GM12892 (cell line): Measurements from ENCODE around the gene CRTC3.
"Not testable (repeated sequence)": the region's sequence is repeated elsewhere in the genome, so short reads cannot be mapped to it uniquely, and the experiment has no call there.

ENCODE experiments used
- POLR2A ChIP-seq: IDR thresholded peaks from 2 replicates; pipeline ENCODE4 v1.6.1; 2011; ENCODE audit warnings: low read depth, low read length, control low read depth
- POLR2AphosphoS5 ChIP-seq: IDR thresholded peaks from 2 replicates; pipeline ENCODE4 v1.6.1; 2011; ENCODE audit warnings: low read depth, low read length, control low read depth
- TAF1 ChIP-seq: IDR thresholded peaks from 2 replicates; pipeline ENCODE4 v1.6.1; 2011; ENCODE audit warnings: low read depth, mild to moderate bottlenecking, control low read depth, low read length, borderline replicate concordance

DNA sequence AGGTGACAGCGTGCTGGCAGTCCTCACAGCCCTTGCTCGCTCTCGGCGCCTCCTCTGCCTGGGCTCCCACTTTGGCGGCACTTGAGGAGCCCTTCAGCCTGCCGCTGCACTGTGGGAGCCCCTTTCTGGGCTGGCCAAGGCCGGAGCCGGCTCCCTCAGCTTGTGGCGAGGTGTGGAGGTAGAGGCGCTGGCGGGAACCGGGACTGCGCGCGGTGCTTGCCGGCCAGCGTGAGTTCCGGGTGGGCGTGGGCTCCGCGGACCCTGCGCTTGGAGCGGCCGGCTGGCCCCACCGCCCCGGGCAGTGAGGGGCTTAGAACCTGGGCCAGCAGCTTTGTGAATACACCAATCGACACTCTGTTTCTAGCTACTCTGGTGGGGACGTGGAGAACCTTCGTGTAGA is 18.9 kb upstream of the CRTC3 start:
- not testable (repeated sequence) for TF ChIP-seq TAF1, POLR2A, POLR2AphosphoS5
